ENCODE measurements around the gene CAMK4. TPM values are rescaled to one million over a fixed set of nuclear protein-coding genes. Genes with fewer than 3 reads are reported as not detected.

CAMK4 gene
- total and polyA plus RNA-seq, 2 experiments from 2014 or later, result 4.2 to 7.3 TPM

DNA sequence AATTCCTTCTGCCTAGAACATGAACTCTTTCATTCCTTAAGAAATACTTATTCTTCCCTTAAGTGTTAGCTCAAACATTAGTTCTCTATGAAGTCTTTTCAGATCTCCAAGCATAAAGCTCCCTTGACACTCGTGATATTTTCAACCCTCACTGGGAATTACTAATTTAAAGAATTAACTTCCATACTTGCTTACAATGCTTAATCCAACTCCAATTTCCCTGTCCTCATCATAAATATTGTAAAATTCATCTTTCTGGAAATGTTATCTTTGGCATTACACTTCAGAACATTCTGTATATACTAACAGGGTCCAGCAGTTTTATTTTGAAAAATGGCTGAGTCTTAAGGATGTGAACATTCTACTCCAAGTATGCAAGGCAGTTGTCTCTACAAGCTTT, 280.9 kb downstream of the CAMK4 start:
- peaks cover 11% of the 10 kb centered on the region for H3K4me1 ChIP-seq (ENCODE audit: insufficient read depth)
- H3K27me3 ChIP-seq (ENCODE audit: insufficient read depth), result no peaks in the 10 kb centered on the region
- no peak for ATAC-seq
- no peaks in the 10 kb centered on the region for H3F3A ChIP-seq (replicated peaks; ENCODE audit: low read depth)
- Mint-ChIP-seq H3K27me3 (ENCODE audit: insufficient read depth, low read depth, poor library complexity) (no peaks in the 10 kb centered on the region), H3K27ac (no peak overlapping the region), H3K9me3 (no peaks in the 10 kb centered on the region), H3K4me3 (no peak overlapping the region), H3K4me1 (peaks cover 19% of the 10 kb centered on the region), H3K36me3 (ENCODE audit: low read depth) (peaks cover 27% of the 10 kb centered on the region; the same call in 2 of the 3 replicates)
- peaks cover 23% of the 10 kb centered on the region; the same call in 1 of the 2 replicates for H4K20me1 ChIP-seq (replicated peaks; ENCODE audit: insufficient read depth)
- no peak overlapping the region for H2AFZ ChIP-seq
- DNase-seq (ENCODE audit: low spot score), result no peak
- H3K4me3 ChIP-seq, result no peak overlapping the region
- H3K9me2 ChIP-seq (ENCODE audit: insufficient read depth), result no peaks in the 10 kb centered on the region
- peaks cover 9% of the 10 kb centered on the region; the same call in 1 of the 2 replicates for H3K36me3 ChIP-seq (ENCODE audit: insufficient read depth)
- peaks cover 88% of the 10 kb centered on the region for H3K79me2 ChIP-seq (replicated peaks; ENCODE audit: insufficient read depth)
- no peak overlapping the region for H3K27ac ChIP-seq (ENCODE audit: low read depth)
- no peak overlapping the region for H3K4me2 ChIP-seq
- TF ChIP-seq EZH2phosphoT487 (IDR thresholded peaks at IDR 0.05; ENCODE audit: unreplicated experiment), result no peak
- TF ChIP-seq JUNB (IDR thresholded peaks at IDR 0.05; ENCODE audit: unreplicated experiment), result no peak
- no peak for TF ChIP-seq ZNF114 (CRISPR knock-in tag; IDR thresholded peaks at IDR 0.05)
- TF ChIP-seq STAT1 (IDR thresholded peaks at IDR 0.05; ENCODE audit: unreplicated experiment), result no peak
- TF ChIP-seq, protein P1, sequence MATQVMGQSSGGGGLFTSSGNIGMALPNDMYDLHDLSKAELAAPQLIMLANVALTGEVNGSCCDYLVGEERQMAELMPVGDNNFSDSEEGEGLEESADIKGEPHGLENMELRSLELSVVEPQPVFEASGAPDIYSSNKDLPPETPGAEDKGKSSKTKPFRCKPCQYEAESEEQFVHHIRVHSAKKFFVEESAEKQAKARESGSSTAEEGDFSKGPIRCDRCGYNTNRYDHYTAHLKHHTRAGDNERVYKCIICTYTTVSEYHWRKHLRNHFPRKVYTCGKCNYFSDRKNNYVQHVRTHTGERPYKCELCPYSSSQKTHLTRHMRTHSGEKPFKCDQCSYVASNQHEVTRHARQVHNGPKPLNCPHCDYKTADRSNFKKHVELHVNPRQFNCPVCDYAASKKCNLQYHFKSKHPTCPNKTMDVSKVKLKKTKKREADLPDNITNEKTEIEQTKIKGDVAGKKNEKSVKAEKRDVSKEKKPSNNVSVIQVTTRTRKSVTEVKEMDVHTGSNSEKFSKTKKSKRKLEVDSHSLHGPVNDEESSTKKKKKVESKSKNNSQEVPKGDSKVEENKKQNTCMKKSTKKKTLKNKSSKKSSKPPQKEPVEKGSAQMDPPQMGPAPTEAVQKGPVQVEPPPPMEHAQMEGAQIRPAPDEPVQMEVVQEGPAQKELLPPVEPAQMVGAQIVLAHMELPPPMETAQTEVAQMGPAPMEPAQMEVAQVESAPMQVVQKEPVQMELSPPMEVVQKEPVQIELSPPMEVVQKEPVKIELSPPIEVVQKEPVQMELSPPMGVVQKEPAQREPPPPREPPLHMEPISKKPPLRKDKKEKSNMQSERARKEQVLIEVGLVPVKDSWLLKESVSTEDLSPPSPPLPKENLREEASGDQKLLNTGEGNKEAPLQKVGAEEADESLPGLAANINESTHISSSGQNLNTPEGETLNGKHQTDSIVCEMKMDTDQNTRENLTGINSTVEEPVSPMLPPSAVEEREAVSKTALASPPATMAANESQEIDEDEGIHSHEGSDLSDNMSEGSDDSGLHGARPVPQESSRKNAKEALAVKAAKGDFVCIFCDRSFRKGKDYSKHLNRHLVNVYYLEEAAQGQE (IDR thresholded peaks at IDR 0.05; ENCODE audit: unreplicated experiment), result no peak
- TF ChIP-seq EZH2 (IDR thresholded peaks at IDR 0.05; ENCODE audit: low read depth, unreplicated experiment), result no peak
- TF ChIP-seq, protein P2, sequence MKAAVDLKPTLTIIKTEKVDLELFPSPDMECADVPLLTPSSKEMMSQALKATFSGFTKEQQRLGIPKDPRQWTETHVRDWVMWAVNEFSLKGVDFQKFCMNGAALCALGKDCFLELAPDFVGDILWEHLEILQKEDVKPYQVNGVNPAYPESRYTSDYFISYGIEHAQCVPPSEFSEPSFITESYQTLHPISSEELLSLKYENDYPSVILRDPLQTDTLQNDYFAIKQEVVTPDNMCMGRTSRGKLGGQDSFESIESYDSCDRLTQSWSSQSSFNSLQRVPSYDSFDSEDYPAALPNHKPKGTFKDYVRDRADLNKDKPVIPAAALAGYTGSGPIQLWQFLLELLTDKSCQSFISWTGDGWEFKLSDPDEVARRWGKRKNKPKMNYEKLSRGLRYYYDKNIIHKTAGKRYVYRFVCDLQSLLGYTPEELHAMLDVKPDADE (IDR thresholded peaks at IDR 0.05), result no peak
- TF ChIP-seq POLR2AphosphoS5 (IDR thresholded peaks at IDR 0.05; ENCODE audit: low read depth), result no peak
- TF ChIP-seq CREB1 (CRISPR knock-in tag; IDR thresholded peaks at IDR 0.05; ENCODE audit: low read depth), result no peak
- TF ChIP-seq, protein P3, sequence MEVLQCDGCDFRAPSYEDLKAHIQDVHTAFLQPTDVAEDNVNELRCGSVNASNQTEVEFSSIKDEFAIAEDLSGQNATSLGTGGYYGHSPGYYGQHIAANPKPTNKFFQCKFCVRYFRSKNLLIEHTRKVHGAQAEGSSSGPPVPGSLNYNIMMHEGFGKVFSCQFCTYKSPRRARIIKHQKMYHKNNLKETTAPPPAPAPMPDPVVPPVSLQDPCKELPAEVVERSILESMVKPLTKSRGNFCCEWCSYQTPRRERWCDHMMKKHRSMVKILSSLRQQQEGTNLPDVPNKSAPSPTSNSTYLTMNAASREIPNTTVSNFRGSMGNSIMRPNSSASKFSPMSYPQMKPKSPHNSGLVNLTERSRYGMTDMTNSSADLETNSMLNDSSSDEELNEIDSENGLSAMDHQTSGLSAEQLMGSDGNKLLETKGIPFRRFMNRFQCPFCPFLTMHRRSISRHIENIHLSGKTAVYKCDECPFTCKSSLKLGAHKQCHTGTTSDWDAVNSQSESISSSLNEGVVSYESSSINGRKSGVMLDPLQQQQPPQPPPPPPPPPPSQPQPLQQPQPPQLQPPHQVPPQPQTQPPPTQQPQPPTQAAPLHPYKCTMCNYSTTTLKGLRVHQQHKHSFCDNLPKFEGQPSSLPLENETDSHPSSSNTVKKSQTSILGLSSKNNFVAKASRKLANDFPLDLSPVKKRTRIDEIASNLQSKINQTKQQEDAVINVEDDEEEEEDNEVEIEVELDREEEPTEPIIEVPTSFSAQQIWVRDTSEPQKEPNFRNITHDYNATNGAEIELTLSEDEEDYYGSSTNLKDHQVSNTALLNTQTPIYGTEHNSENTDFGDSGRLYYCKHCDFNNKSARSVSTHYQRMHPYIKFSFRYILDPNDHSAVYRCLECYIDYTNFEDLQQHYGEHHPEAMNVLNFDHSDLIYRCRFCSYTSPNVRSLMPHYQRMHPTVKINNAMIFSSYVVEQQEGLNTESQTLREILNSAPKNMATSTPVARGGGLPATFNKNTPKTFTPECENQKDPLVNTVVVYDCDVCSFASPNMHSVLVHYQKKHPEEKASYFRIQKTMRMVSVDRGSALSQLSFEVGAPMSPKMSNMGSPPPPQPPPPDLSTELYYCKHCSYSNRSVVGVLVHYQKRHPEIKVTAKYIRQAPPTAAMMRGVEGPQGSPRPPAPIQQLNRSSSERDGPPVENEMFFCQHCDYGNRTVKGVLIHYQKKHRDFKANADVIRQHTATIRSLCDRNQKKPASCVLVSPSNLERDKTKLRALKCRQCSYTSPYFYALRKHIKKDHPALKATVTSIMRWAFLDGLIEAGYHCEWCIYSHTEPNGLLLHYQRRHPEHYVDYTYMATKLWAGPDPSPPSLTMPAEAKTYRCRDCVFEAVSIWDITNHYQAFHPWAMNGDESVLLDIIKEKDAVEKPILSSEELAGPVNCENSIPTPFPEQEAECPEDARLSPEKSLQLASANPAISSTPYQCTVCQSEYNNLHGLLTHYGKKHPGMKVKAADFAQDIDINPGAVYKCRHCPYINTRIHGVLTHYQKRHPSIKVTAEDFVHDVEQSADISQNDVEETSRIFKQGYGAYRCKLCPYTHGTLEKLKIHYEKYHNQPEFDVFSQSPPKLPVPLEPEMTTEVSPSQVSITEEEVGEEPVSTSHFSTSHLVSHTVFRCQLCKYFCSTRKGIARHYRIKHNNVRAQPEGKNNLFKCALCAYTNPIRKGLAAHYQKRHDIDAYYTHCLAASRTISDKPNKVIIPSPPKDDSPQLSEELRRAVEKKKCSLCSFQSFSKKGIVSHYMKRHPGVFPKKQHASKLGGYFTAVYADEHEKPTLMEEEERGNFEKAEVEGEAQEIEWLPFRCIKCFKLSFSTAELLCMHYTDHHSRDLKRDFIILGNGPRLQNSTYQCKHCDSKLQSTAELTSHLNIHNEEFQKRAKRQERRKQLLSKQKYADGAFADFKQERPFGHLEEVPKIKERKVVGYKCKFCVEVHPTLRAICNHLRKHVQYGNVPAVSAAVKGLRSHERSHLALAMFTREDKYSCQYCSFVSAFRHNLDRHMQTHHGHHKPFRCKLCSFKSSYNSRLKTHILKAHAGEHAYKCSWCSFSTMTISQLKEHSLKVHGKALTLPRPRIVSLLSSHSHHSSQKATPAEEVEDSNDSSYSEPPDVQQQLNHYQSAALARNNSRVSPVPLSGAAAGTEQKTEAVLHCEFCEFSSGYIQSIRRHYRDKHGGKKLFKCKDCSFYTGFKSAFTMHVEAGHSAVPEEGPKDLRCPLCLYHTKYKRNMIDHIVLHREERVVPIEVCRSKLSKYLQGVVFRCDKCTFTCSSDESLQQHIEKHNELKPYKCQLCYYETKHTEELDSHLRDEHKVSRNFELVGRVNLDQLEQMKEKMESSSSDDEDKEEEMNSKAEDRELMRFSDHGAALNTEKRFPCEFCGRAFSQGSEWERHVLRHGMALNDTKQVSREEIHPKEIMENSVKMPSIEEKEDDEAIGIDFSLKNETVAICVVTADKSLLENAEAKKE (CRISPR knock-in tag; IDR thresholded peaks at IDR 0.05), result no peak
- no peak for TF ChIP-seq ZNF331 (CRISPR knock-in tag; IDR thresholded peaks at IDR 0.05; ENCODE audit: low read depth)
- TF ChIP-seq NANOG (IDR thresholded peaks at IDR 0.05; ENCODE audit: borderline replicate concordance), result no peak
- TF ChIP-seq, protein P4, sequence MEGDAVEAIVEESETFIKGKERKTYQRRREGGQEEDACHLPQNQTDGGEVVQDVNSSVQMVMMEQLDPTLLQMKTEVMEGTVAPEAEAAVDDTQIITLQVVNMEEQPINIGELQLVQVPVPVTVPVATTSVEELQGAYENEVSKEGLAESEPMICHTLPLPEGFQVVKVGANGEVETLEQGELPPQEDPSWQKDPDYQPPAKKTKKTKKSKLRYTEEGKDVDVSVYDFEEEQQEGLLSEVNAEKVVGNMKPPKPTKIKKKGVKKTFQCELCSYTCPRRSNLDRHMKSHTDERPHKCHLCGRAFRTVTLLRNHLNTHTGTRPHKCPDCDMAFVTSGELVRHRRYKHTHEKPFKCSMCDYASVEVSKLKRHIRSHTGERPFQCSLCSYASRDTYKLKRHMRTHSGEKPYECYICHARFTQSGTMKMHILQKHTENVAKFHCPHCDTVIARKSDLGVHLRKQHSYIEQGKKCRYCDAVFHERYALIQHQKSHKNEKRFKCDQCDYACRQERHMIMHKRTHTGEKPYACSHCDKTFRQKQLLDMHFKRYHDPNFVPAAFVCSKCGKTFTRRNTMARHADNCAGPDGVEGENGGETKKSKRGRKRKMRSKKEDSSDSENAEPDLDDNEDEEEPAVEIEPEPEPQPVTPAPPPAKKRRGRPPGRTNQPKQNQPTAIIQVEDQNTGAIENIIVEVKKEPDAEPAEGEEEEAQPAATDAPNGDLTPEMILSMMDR (conservative IDR thresholded peaks at IDR 0.05; ENCODE audit: low read depth in 2 of 2), result no peak
